ENCODE measurements around the gene TPRG1.
A peak's percentile ranks its signal among the peaks of the same experiment; 100 is the strongest.

TPRG1 gene

DNA sequence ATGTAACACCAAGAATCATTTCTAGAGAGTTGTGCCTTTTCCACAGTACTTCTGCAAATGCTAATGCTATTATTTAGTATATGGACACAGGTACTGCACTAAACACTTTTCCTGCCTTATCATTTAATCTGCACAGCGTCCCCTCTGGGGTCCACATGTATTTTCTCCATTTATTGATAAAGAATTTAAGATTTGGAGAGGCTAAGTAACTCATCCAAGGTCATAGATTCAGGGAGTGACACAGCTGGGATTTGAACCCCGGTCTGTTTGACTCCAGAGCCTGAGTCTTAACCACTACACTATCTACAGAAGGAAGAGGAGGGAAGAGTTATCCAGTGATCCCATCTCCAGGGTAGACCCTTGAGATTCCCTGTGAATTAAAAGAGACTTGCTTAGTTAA lies 24.9 kb upstream of the TPRG1 start:
- TF ChIP-seq, protein P1, sequence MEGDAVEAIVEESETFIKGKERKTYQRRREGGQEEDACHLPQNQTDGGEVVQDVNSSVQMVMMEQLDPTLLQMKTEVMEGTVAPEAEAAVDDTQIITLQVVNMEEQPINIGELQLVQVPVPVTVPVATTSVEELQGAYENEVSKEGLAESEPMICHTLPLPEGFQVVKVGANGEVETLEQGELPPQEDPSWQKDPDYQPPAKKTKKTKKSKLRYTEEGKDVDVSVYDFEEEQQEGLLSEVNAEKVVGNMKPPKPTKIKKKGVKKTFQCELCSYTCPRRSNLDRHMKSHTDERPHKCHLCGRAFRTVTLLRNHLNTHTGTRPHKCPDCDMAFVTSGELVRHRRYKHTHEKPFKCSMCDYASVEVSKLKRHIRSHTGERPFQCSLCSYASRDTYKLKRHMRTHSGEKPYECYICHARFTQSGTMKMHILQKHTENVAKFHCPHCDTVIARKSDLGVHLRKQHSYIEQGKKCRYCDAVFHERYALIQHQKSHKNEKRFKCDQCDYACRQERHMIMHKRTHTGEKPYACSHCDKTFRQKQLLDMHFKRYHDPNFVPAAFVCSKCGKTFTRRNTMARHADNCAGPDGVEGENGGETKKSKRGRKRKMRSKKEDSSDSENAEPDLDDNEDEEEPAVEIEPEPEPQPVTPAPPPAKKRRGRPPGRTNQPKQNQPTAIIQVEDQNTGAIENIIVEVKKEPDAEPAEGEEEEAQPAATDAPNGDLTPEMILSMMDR (IDR thresholded peaks at IDR 0.05) = no peak
- Histone ChIP-seq H2AFZ (no peak overlapping the region), H3K9me3 (ENCODE audit: control insufficient read depth, low read length) (no peaks in the 10 kb centered on the region), H3K4me2 (ENCODE audit: low read length) (no peak overlapping the region), H3K27ac (no peak overlapping the region), H3K27me3 (ENCODE audit: control insufficient read depth, insufficient read depth, low read length) (no peaks in the 10 kb centered on the region), H3K4me1 (no peaks in the 10 kb centered on the region), H3K9ac (no peak overlapping the region), H3K79me2 (no peaks in the 10 kb centered on the region), H3K36me3 (ENCODE audit: control insufficient read depth, insufficient read depth, low read length) (no peaks in the 10 kb centered on the region), H3K4me3 (ENCODE audit: low read depth, low read length) (no peak overlapping the region)

DNA sequence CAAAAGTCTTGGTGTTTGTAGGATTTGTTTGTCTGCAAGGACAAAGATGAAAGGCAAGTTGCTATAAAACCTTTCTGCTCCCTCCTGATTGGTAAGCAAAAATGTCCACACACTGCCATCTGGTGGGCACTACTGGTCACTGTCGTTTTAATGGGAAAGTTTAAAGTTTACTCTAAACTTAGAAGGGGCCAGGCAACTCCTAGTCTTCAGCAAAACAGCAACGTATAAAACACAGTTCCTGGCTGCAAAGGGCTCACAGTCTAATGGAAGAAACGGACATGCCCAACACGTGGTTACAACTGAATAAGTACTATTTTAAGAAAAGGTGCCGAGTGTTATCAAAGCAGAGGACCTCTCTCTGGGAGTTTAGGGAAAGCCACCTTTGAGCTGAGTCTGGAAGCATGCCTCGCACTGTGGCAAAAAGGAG lies 23.7 kb upstream of the TPRG1 start:
- Histone ChIP-seq H3K9ac (no peak overlapping the region), H3K36me3 (ENCODE audit: control insufficient read depth, insufficient read depth, low read length) (no peaks in the 10 kb centered on the region), H3K27me3 (ENCODE audit: control insufficient read depth, insufficient read depth, low read length) (no peaks in the 10 kb centered on the region), H3K4me2 (ENCODE audit: low read length) (no peak overlapping the region), H3K4me1 (no peaks in the 10 kb centered on the region), H3K9me3 (ENCODE audit: control insufficient read depth, low read length) (no peaks in the 10 kb centered on the region), H3K27ac (no peak overlapping the region), H3K79me2 (no peaks in the 10 kb centered on the region), H3K4me3 (ENCODE audit: low read depth, low read length) (no peak overlapping the region), H2AFZ (peak overlapping the region; percentile 65)
- TF ChIP-seq, protein P1 (IDR thresholded peaks at IDR 0.05) = peak; percentile 66

DNA sequence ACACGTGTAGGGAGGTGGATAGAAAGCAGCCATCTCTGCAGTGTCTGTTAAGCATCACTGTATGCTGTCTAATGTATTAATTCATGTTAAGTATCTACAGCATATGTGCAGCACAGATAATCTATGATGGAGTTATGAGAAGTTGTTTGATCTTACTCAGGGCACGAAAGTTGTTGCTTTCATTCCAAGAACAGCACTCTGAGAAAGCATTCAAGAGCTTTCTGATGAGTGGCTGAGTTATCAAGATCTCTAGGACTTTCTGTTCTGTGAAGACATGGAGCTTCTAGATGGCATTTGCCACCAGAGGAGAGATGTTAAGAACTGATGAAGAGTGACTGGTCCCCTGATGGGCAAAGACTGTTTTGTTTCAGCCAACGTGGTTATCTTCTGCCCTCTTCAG lies 22.6 kb upstream of the TPRG1 start:
- no peak overlapping the region for H3K4me3 ChIP-seq (ENCODE audit: low read depth, low read length)
- no peaks in the 10 kb centered on the region for H3K36me3 ChIP-seq (ENCODE audit: control insufficient read depth, insufficient read depth, low read length)
- H3K4me2 ChIP-seq (ENCODE audit: low read length) = no peak overlapping the region
- no peak overlapping the region for H3K9ac ChIP-seq
- no peaks in the 10 kb centered on the region for H3K4me1 ChIP-seq
- no peaks in the 10 kb centered on the region for H3K79me2 ChIP-seq
- no peak overlapping the region for H3K27ac ChIP-seq
- TF ChIP-seq, protein P1 (IDR thresholded peaks at IDR 0.05) = no peak
- H3K9me3 ChIP-seq (ENCODE audit: control insufficient read depth, low read length) = no peaks in the 10 kb centered on the region
- H2AFZ ChIP-seq = no peak overlapping the region
- no peaks in the 10 kb centered on the region for H3K27me3 ChIP-seq (ENCODE audit: control insufficient read depth, insufficient read depth, low read length)

DNA sequence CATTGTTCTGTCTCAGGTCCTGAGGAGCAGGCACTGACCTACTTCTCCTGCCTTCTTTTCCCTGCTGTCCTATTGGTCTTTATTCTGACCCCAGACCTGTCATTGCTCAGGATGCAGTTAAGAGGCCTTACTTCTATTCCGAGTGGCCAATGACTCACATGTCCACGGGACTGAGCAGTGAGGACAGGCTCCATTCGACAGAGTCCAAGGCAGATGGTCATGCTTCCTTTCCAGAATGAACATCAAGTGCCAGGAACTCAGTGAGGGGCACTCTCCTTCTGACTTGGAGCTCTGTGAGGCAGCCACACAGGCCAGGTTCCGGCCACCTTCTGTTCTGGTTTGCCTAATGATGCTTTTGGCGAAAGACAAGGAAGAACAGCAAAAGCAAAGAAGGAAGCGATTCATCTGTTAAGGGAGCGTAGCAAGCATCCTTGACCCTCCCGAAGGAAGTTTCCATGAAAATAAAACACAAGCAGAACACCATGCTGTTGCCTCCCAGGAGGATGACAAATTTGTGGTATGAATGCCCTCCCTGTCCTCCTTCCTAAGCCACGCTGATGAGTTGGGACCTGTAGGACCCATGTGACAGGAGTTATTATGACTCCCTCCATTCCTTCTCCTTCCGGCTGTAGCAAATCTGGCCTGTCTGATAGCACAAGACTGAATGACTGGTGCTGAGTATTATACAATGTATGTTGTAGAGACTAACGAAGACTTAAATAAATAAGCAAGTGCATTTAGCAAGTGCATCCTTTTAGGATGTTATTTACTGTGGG lies 14.4 kb upstream of the TPRG1 start:
- no peaks in the 10 kb centered on the region for H3K27me3 ChIP-seq (ENCODE audit: control insufficient read depth, insufficient read depth, low read length)
- H3K79me2 ChIP-seq = no peaks in the 10 kb centered on the region
- H3K4me3 ChIP-seq (ENCODE audit: low read depth, low read length) = no peak overlapping the region
- H3K9me3 ChIP-seq (ENCODE audit: control insufficient read depth, low read length) = no peaks in the 10 kb centered on the region
- H3K4me1 ChIP-seq = no peaks in the 10 kb centered on the region
- H3K36me3 ChIP-seq (ENCODE audit: control insufficient read depth, insufficient read depth, low read length) = no peaks in the 10 kb centered on the region
- no peak overlapping the region for H3K4me2 ChIP-seq (ENCODE audit: low read length)
- H3K9ac ChIP-seq = no peak overlapping the region
- H3K27ac ChIP-seq = no peak overlapping the region
- TF ChIP-seq, protein P1 (IDR thresholded peaks at IDR 0.05) = no peak
- no peak overlapping the region for H2AFZ ChIP-seq

DNA sequence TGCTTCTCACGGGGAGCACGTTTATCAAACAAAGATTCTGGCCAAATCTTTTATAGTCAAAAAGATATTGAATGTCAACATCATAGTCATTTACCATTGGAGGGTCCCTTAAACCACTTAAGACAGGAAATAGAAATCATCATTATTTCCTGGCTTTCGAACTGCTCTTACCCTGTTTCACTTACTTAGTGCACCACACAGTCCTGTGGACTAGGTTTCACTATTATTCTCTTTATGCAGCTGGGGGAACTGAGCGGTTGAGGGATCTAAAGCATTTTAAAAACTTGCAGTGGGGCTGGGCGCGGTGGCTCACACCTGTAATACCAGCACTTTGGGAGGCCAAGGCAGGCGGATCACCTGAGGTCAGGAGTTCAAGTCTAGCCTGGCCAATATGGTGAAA lies 13.7 kb upstream of the TPRG1 start:
- no peaks in the 10 kb centered on the region for H3K4me1 ChIP-seq
- no peaks in the 10 kb centered on the region for H3K27me3 ChIP-seq (ENCODE audit: control insufficient read depth, insufficient read depth, low read length)
- no peaks in the 10 kb centered on the region for H3K36me3 ChIP-seq (ENCODE audit: control insufficient read depth, insufficient read depth, low read length)
- H3K27ac ChIP-seq = no peak overlapping the region
- TF ChIP-seq, protein P1 (IDR thresholded peaks at IDR 0.05) = no peak
- no peak overlapping the region for H2AFZ ChIP-seq
- no peaks in the 10 kb centered on the region for H3K9me3 ChIP-seq (ENCODE audit: control insufficient read depth, low read length)
- no peaks in the 10 kb centered on the region for H3K79me2 ChIP-seq
- no peak overlapping the region for H3K4me3 ChIP-seq (ENCODE audit: low read depth, low read length)
- H3K9ac ChIP-seq = no peak overlapping the region
- no peak overlapping the region for H3K4me2 ChIP-seq (ENCODE audit: low read length)

Data from parathyroid adenoma (tissue), 2 donors.